ENCODE data around the gene CC2D2B. TPM values are rescaled to one million over a fixed set of nuclear protein-coding genes. Genes with fewer than 3 reads are reported as not detected.
A peak's percentile ranks its signal among the peaks of the same experiment; 100 is the strongest.

The CC2D2B gene
- total and polyA plus RNA-seq, 2 of the 13 experiments (the other 11 are each of a cell fraction or from before 2014, with no cell fraction given) = 0.20 TPM; not detected in 1

- no peak for TF ChIP-seq ZNF407 (CRISPR knock-in tag; IDR thresholded peaks at IDR 0.05; ENCODE audit: not compliant biosample characterization)
- TF ChIP-seq, protein P1, sequence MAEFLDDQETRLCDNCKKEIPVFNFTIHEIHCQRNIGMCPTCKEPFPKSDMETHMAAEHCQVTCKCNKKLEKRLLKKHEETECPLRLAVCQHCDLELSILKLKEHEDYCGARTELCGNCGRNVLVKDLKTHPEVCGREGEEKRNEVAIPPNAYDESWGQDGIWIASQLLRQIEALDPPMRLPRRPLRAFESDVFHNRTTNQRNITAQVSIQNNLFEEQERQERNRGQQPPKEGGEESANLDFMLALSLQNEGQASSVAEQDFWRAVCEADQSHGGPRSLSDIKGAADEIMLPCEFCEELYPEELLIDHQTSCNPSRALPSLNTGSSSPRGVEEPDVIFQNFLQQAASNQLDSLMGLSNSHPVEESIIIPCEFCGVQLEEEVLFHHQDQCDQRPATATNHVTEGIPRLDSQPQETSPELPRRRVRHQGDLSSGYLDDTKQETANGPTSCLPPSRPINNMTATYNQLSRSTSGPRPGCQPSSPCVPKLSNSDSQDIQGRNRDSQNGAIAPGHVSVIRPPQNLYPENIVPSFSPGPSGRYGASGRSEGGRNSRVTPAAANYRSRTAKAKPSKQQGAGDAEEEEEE (CRISPR knock-in tag; IDR thresholded peaks at IDR 0.05; ENCODE audit: borderline replicate concordance) = no peak
- no peak for TF ChIP-seq NPAS2 (CRISPR knock-in tag; IDR thresholded peaks at IDR 0.05; ENCODE audit: borderline replicate concordance)
- TF ChIP-seq ZBTB7B (CRISPR knock-in tag; IDR thresholded peaks at IDR 0.05) = 0 out of 2 replicates have a peak, but pooled peaks have one; percentile 43
- 0 out of 2 replicates have a peak, but pooled peaks have one; percentile 66 for TF ChIP-seq RARG (CRISPR knock-in tag; IDR thresholded peaks at IDR 0.05; ENCODE audit: low read depth)
- TF ChIP-seq ZNF510 (CRISPR knock-in tag; IDR thresholded peaks at IDR 0.05; ENCODE audit: low read depth) = 0 out of 2 replicates have a peak, but pooled peaks have one; percentile 40
- peak; percentile 62 for TF ChIP-seq MXD4 (CRISPR knock-in tag; IDR thresholded peaks at IDR 0.05)
- TF ChIP-seq HNF4G (IDR thresholded peaks at IDR 0.05; ENCODE audit: borderline replicate concordance, low read depth, low read length) = 0 out of 2 replicates have a peak, but pooled peaks have one; percentile 27
- TF ChIP-seq HNF4G (CRISPR knock-in tag; IDR thresholded peaks at IDR 0.05; ENCODE audit: borderline replicate concordance, low read depth) = no peak
- no peak for TF ChIP-seq MBD4 (IDR thresholded peaks at IDR 0.05; ENCODE audit: borderline replicate concordance, low read length)
- TF ChIP-seq SATB2 (CRISPR knock-in tag; IDR thresholded peaks at IDR 0.05) = no peak; the same call in 1 of the 2 replicates
- TF ChIP-seq ZNF30 (CRISPR knock-in tag; IDR thresholded peaks at IDR 0.05) = no peak
- peak; percentile 88; the same call in 1 of the 2 replicates for TF ChIP-seq UBTF (CRISPR knock-in tag; IDR thresholded peaks at IDR 0.05)
Observed at GRCh38 chr10:96043033-96043892, 135.5 kb downstream of the CC2D2B start, which contains the start of gene CCNJ (continued).
